A549 (cell line): ENCODE results near the gene EPN2. TPM values are rescaled to one million over a fixed set of nuclear protein-coding genes. Genes with fewer than 3 reads are reported as not detected.

Experiments
- ATAC-seq, 2 experiments: fragments of 200-7000 bp in 1 of 2; fragments of >200 bp in 1 of 2; cut with Nextera tagmentation in 1 of 2; cut with Tn5 transposase in 1 of 2; 3 replicates each; pipeline versions ENCODE4 v1.8.0 to v1.9.1; 2018 to 2020; ENCODE audit warnings: mild to moderate bottlenecking in 1 of 2, moderate library complexity in 1 of 2
- CTCF ChIA-PET: fragments of 300-600 bp; sonication (Branson Sonifier 250); formaldehyde crosslinking; extraction: SDS; loops from one replicate; lab custom pipeline; 2021; ENCODE audit warnings: antibody characterized with exemption, inconsistent platforms; lab: Yijun Ruan, JAX
- POLR2A ChIA-PET: fragments of 350-600 bp; formaldehyde crosslinking; extraction: SDS; loops from one replicate; lab custom pipeline; 2021; ENCODE audit warnings: antibody characterized with exemption, inconsistent platforms; lab: Yijun Ruan, JAX
- DNase-seq, 2 experiments: peaks; one replicate each; pipeline versions ENCODE4 v3.0.0 to v3.0.0-alpha.2; 2011 to 2016; ENCODE audit warnings: low read depth in 1 of 2, low spot score in 1 of 2
- FAIRE-seq: peaks from 2 replicates; lab custom pipeline; 2011; peaks lifted over from hg19 to GRCh38; lab: Jason Lieb, UNC
- H3K27ac ChIP-seq, 2 experiments: fragments of >200 bp; sonication (Bioruptor Twin); formaldehyde crosslinking; 3 replicates each; pipeline ENCODE4 v1.5.1; 2016 to 2017
- H3K4me1 ChIP-seq: fragments of >200 bp; sonication (Bioruptor Twin); formaldehyde crosslinking; 3 replicates; pipeline ENCODE4 v1.6.1; 2016
- H3K4me2 ChIP-seq: fragments of >200 bp; sonication (Bioruptor Twin); formaldehyde crosslinking; 3 replicates; pipeline ENCODE4 v1.6.1; 2016
- H3K4me3 ChIP-seq: fragments of >200 bp; sonication (Bioruptor Twin); formaldehyde crosslinking; 3 replicates; pipeline ENCODE4 v1.5.1; 2016
- H3K9me3 ChIP-seq: fragments of >200 bp; sonication (Bioruptor Twin); formaldehyde crosslinking; 3 replicates; pipeline ENCODE4 v1.6.1; 2016
- CBX2 ChIP-seq: fragments of 200-600 bp; sonication (generic); IDR thresholded peaks from 2 replicates; pipeline ENCODE4 v1.6.1; 2016; ENCODE audit warnings: low read depth, mild to moderate bottlenecking, borderline replicate concordance
- CEBPB ChIP-seq, 2 experiments: fragments of >200 bp in 1 of 2; sonication (Bioruptor Twin) in 1 of 2; formaldehyde crosslinking in 1 of 2; IDR thresholded peaks; 2 replicates each; pipeline ENCODE4 v1.6.1; 2012 to 2016
- CTCF ChIP-seq: fragments of >200 bp; sonication (Bioruptor Twin); formaldehyde crosslinking; IDR thresholded peaks from 3 replicates; pipeline ENCODE4 v1.5.1; 2016
- EHMT2 ChIP-seq: fragments of 200-600 bp; sonication (generic); IDR thresholded peaks from 2 replicates; pipeline ENCODE4 v1.6.1; 2016; ENCODE audit warnings: antibody characterized with exemption, low read depth, mild to moderate bottlenecking, moderate library complexity
- FOXS1 ChIP-seq: fragments of 250-450 bp; sonication (Bioruptor Pico); IDR thresholded peaks from 2 replicates; pipeline ENCODE4 v1.5.0; 2020; ENCODE audit warnings: mild to moderate bottlenecking, moderate library complexity
- GATA3 ChIP-seq: IDR thresholded peaks from 2 replicates; pipeline ENCODE4 v1.6.1; 2012; ENCODE audit warnings: borderline replicate concordance
- HDAC2 ChIP-seq: fragments of 200-600 bp; sonication (generic); IDR thresholded peaks from 2 replicates; pipeline ENCODE4 v1.6.1; 2016
- MYC ChIP-seq: IDR thresholded peaks from 2 replicates; pipeline ENCODE4 v1.6.1; 2012; ENCODE audit warnings: mild to moderate bottlenecking, inconsistent platforms, low read length, improper control_type of control experiment, borderline replicate concordance
- PHF8 ChIP-seq: fragments of 200-600 bp; sonication (generic); IDR thresholded peaks from 2 replicates; pipeline ENCODE4 v1.6.1; 2016; ENCODE audit warnings: low read depth, mild to moderate bottlenecking, antibody characterized with exemption, moderate library complexity, borderline replicate concordance
- RAD21 ChIP-seq, 2 experiments: fragments of >200 bp in 1 of 2; sonication (Bioruptor Twin) in 1 of 2; formaldehyde crosslinking in 1 of 2; IDR thresholded peaks in 1 of 2; conservative IDR thresholded peaks in 1 of 2; 2 replicates in 1 of 2; 3 replicates in 1 of 2; pipeline ENCODE4 v1.6.1; 2012 to 2018; ENCODE audit warnings: inconsistent platforms in 1 of 2
- RARB ChIP-seq: fragments of 250-450 bp; sonication (Bioruptor Pico); IDR thresholded peaks from 2 replicates; pipeline ENCODE4 v1.8.0; 2021; ENCODE audit warnings: mild to moderate bottlenecking, moderate library complexity
- SMC3 ChIP-seq: fragments of >200 bp; sonication (Bioruptor Twin); formaldehyde crosslinking; IDR thresholded peaks from 3 replicates; pipeline ENCODE4 v1.6.1; 2018; ENCODE audit warnings: inconsistent platforms
- TP53 ChIP-seq: fragments of 250-450 bp; sonication (Bioruptor Pico); IDR thresholded peaks from 2 replicates; pipeline ENCODE4 v1.5.0; 2021; ENCODE audit warnings: mild to moderate bottlenecking, moderate library complexity
- ZSCAN20 ChIP-seq: fragments of 250-450 bp; sonication (Bioruptor Pico); IDR thresholded peaks from 2 replicates; pipeline ENCODE4 v1.8.0; 2022; ENCODE audit warnings: mild to moderate bottlenecking, moderate library complexity
- WGBS: methylation state at CpG from one replicate; pipeline ENCODE4 v1.1.6; 2017; ENCODE audit errors: missing lambda C conversion rate; 5-methylcytosine and 5-hydroxymethylcytosine counted together
- polyA plus RNA-seq, 4 experiments: library from polyadenylated mRNA; depleted of rRNA in 3 of 4; stranded (reverse); fragments of >200 nt; fragmentation: RNase III in 1 of 4; extraction: RNeasy Plus Mini Kit Qiagen cat#74134 plus additional on column Dnase treatment in 1 of 4; gene quantifications; 2 replicates in 3 of 4; 3 replicates in 1 of 4; pipeline ENCODE4 v1.2.3, GENCODE V29; 2011 to 2017
- TF ChIP-seq, protein P1 (sequence below): IDR thresholded peaks from 2 replicates; pipeline ENCODE4 v1.6.1; 2012
- TF ChIP-seq, protein P2 (sequence below): fragments of >200 bp; sonication (Bioruptor Twin); formaldehyde crosslinking; IDR thresholded peaks from 2 replicates; pipeline ENCODE4 v1.6.1; 2016

EPN2 gene
- polyA plus RNA-seq, 2 of the 4 experiments (the other 2 are of a cell fraction) = 32.1 to 33.8 TPM

- no peaks in the 10 kb centered on the region for H3K9me3 ChIP-seq
- 0 out of 3 replicates have a peak, but pooled peaks cover 5% of the 10 kb centered on the region for H3K4me1 ChIP-seq
- H3K4me2 ChIP-seq = no peak overlapping the region
- no peak for FAIRE-seq
- no peak overlapping the region for H3K27ac ChIP-seq
- TF ChIP-seq CTCF = no peak
- TF ChIP-seq, protein P1, sequence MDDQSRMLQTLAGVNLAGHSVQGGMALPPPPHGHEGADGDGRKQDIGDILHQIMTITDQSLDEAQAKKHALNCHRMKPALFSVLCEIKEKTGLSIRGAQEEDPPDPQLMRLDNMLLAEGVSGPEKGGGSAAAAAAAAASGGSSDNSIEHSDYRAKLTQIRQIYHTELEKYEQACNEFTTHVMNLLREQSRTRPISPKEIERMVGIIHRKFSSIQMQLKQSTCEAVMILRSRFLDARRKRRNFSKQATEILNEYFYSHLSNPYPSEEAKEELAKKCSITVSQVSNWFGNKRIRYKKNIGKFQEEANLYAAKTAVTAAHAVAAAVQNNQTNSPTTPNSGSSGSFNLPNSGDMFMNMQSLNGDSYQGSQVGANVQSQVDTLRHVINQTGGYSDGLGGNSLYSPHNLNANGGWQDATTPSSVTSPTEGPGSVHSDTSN = no peak
- no peak for TF ChIP-seq GATA3
- no peak for TF ChIP-seq FOXS1
- TF ChIP-seq CBX2 = no peak
- TF ChIP-seq, all 56 proteins: peak for 0
- ChIA-PET POLR2A (no interaction called here), CTCF (interaction anchor here (1.1 to 9.6 kb wide), 7 partner anchors 11 to 46 kb away, joined by 3 to 62 read pairs (median 4); partner anchors contain the start of gene B9D1)
- 94% methylated on average over 3 of the region's 3 CpGs for WGBS
- peak in 1 of 2 experiments; percentile 30; a peak in 1 of 6 replicates for ATAC-seq
- no peak for DNase-seq
- H3K4me3 ChIP-seq = no peak overlapping the region
Measured at GRCh38 chr17:19316761-19317358, 79.7 kb downstream of the EPN2 start.

DNA sequence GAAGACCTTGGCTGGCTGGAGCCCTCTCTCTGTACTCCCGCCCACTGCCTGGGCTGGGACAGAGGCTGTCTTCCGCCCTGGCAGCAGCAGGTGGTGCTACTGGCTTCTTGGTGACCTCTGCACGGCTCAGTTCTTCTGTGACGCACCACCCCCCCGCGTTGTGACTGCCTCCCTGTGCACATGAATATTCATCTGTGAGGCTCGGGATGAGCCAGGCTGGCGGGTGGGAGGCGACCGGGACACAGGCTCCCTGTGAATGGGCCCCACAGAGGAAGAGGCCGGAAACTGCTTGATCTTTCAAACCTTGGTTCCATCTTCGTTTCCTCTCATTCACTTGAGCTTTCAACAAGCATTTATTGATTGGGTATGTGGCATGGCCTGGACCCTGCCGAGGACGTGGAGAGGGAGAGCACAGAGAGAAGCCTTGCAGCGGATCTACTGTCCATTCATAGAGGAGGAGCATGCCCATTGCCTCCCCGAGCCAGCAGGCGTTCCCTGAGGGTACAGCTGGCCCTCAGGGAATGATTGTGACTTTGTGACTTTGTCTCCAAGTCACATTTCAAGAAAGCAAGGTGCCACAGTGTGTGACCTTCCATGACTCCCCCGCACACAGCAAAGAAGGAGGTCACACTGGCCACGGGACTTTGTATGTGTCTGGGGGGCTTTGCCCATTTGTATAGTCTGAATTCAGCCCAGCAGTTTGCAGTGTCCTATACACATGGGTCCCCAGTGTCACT lies 80.4 kb downstream of the EPN2 start:
- H3K4me2 ChIP-seq = no peak overlapping the region
- peak in 1 of 2 experiments; percentile 60 for DNase-seq
- no peak for FAIRE-seq
- 79% methylated on average over 19 of the region's 19 CpGs for WGBS
- 0 out of 3 replicates have a peak, but pooled peaks cover 5% of the 10 kb centered on the region for H3K4me1 ChIP-seq
- no peaks in the 10 kb centered on the region for H3K9me3 ChIP-seq
- POLR2A ChIA-PET = no interaction called here
- TF ChIP-seq TP53 (CRISPR knock-in tag) (no peak), ZSCAN20 (CRISPR knock-in tag) (no peak), EHMT2 (no peak), MYC (no peak), SMC3 (0 out of 3 replicates have a peak, but pooled peaks have one; percentile 13), RARB (CRISPR knock-in tag) (no peak), CEBPB (IDR thresholded peaks at IDR 0.05) (no peak), PHF8 (no peak), RAD21 (conservative IDR thresholded peaks at IDR 0.05 in 1 of 2, IDR thresholded peaks at IDR 0.05 in 1 of 2) (peak; percentile 30 to 46; a peak in 3 of 5 replicates), CTCF (peak; percentile 16; the same call in 1 of the 3 replicates), HDAC2 (no peak), GATA3 (no peak)
- TF ChIP-seq, protein P2, sequence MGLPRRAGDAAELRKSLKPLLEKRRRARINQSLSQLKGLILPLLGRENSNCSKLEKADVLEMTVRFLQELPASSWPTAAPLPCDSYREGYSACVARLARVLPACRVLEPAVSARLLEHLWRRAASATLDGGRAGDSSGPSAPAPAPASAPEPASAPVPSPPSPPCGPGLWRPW = no peak
- H3K27ac ChIP-seq = no peak overlapping the region
- H3K4me3 ChIP-seq = no peak overlapping the region
- CTCF ChIA-PET = interaction anchor here (1.1 to 9.6 kb wide), 8 partner anchors 10 to 47 kb away, joined by 3 to 62 read pairs (median 4); partner anchors contain the start of gene B9D1
- ATAC-seq = peak; percentile 76 to 81
